B cell (primary cell): ENCODE results near the gene ASTN2. TPM values are rescaled to one million over a fixed set of nuclear protein-coding genes. Genes with fewer than 3 reads are reported as not detected.

Experiments
- ATAC-seq: fragments of 200-7000 bp; cut with Tn5 transposase; one replicate; pipeline ENCODE4 v1.10.0; 2021; ENCODE audit warnings: low read depth, mild to moderate bottlenecking, moderate number of reproducible peaks, moderate library complexity
- CTCF ChIA-PET: fragments of 350-600 bp; sonication (Branson Sonifier 250); formaldehyde crosslinking; loops from one replicate; lab custom pipeline; 2021; ENCODE audit warnings: antibody characterized with exemption, inconsistent platforms; lab: Charles Lee
- POLR2A ChIA-PET: fragments of 350-600 bp; sonication (Branson Sonifier 250); formaldehyde crosslinking; loops from one replicate; lab custom pipeline; 2021; ENCODE audit warnings: antibody characterized with exemption; lab: Charles Lee
- DNase-seq: peaks from one replicate; pipeline ENCODE4 v3.0.0; 2013
- H2AFZ ChIP-seq: 2 replicates; pipeline ENCODE4 v1.6.1; 2012; ENCODE audit warnings: mild to moderate bottlenecking, low read depth, low read length; ENCODE audit not compliant: insufficient read depth, poor library complexity, severe bottlenecking
- H3K27ac ChIP-seq, 2 donors: 1 replicate in 1 of 2; 2 replicates in 1 of 2; pipeline ENCODE4 v1.5.1; 2012 to 2013; ENCODE audit warnings: low read length in 2 of 2, mild to moderate bottlenecking in 2 of 2, moderate library complexity in 1 of 2
- H3K27me3 ChIP-seq, 4 experiments: fragments of 200-600 bp in 1 of 4; sonication (generic) in 1 of 4; replicated peaks in 1 of 4; 1 replicate in 2 of 4; 2 replicates in 2 of 4; pipeline versions ENCODE4 v1.6.1 to v1.7.0; 2013 to 2016; ENCODE audit warnings: low read length in 3 of 4, mild to moderate bottlenecking in 2 of 4, mixed read lengths in 1 of 4, moderate library complexity in 1 of 4; ENCODE audit not compliant: insufficient read depth in 4 of 4, control insufficient read depth in 3 of 4; ENCODE audit errors: control extremely low read depth in 1 of 4
- H3K36me3 ChIP-seq, 2 experiments: replicated peaks in 1 of 2; 1 replicate in 1 of 2; 2 replicates in 1 of 2; pipeline versions ENCODE4 v1.6.1 to v1.7.1; 2013; ENCODE audit warnings: low read length in 1 of 2; ENCODE audit not compliant: insufficient read depth in 2 of 2, control insufficient read depth in 1 of 2; ENCODE audit errors: control extremely low read depth in 1 of 2, extremely low read depth in 1 of 2
- H3K4me1 ChIP-seq, 2 donors: fragments of 200-600 bp in 1 of 2; sonication (generic) in 1 of 2; 1 replicate in 1 of 2; 2 replicates in 1 of 2; pipeline versions ENCODE4 v1.5.1 to v1.6.1; 2013 to 2017; ENCODE audit warnings: low read length in 2 of 2; ENCODE audit not compliant: control insufficient read depth in 2 of 2, insufficient read depth in 2 of 2
- H3K4me2 ChIP-seq: replicated peaks from 2 replicates; pipeline ENCODE3; 2012; ENCODE audit warnings: mild to moderate bottlenecking, low read depth, low read length; ENCODE audit not compliant: poor library complexity, severe bottlenecking
- H3K4me3 ChIP-seq, 5 experiments: fragments of 200-600 bp in 1 of 5; sonication (generic) in 1 of 5; 1 replicate in 3 of 5; 2 replicates in 2 of 5; pipeline versions ENCODE4 v1.5.1 to v1.7.0; 2011 to 2016; ENCODE audit warnings: low read length in 4 of 5, mild to moderate bottlenecking in 4 of 5, low read depth in 2 of 5, control low read depth in 1 of 5, moderate library complexity in 1 of 5; ENCODE audit not compliant: insufficient read depth in 1 of 5; ENCODE audit errors: control extremely low read depth in 1 of 5, extremely low read depth in 1 of 5
- H3K79me2 ChIP-seq: fragments of 200-600 bp; sonication (generic); one replicate; pipeline ENCODE4 v1.6.0; 2016; ENCODE audit warnings: low read length; ENCODE audit not compliant: control insufficient read depth, insufficient read depth
- H3K9ac ChIP-seq: fragments of 200-600 bp; sonication (generic); 2 replicates; pipeline ENCODE4 v1.6.1; 2017; ENCODE audit warnings: mild to moderate bottlenecking, low read length, moderate library complexity
- H3K9me3 ChIP-seq, 3 donors: one replicate each; pipeline versions ENCODE4 v1.6.1 to v1.7.1; 2013; ENCODE audit warnings: low read length in 2 of 3; ENCODE audit not compliant: control insufficient read depth in 2 of 3, insufficient read depth in 1 of 3; ENCODE audit errors: control extremely low read depth in 1 of 3
- H4K20me1 ChIP-seq: 2 replicates; pipeline ENCODE4 v1.6.0; 2012; ENCODE audit warnings: mild to moderate bottlenecking, low read length; ENCODE audit not compliant: insufficient read depth, control insufficient read depth, poor library complexity, severe bottlenecking
- H3K27ac Mint-ChIP-seq: one replicate; pipeline ENCODE4 v1.8.0; 2021; ENCODE audit warnings: mixed read lengths
- H3K27me3 Mint-ChIP-seq: one replicate; pipeline ENCODE4 v1.8.0; 2021; ENCODE audit warnings: mixed read lengths
- H3K4me1 Mint-ChIP-seq: one replicate; pipeline ENCODE4 v1.8.0; 2021; ENCODE audit warnings: mixed read lengths
- H3K4me3 Mint-ChIP-seq: one replicate; pipeline ENCODE4 v1.8.0; 2021; ENCODE audit warnings: mixed read lengths
- H3K9me3 Mint-ChIP-seq: one replicate; pipeline ENCODE4 v1.8.0; 2022; ENCODE audit warnings: mixed read lengths; ENCODE audit not compliant: insufficient read depth
- EZH2 ChIP-seq: IDR thresholded peaks from 2 replicates; pipeline ENCODE4 v1.6.1; 2012; ENCODE audit warnings: borderline replicate concordance, low read depth, mild to moderate bottlenecking, moderate library complexity, low read length; ENCODE audit not compliant: insufficient read depth, poor library complexity, severe bottlenecking
- WGBS: methylation state at CpG from one replicate; pipeline ENCODE4 v1.1.5; 2013; ENCODE audit warnings: missing lambda C conversion rate; ENCODE audit not compliant: insufficient coverage; 5-methylcytosine and 5-hydroxymethylcytosine counted together
- intact Hi-C: fragments of 100-400 bp; cut with micrococcal nuclease; formaldehyde crosslinking; loops from one replicate; pipeline ENCODE4 v1.10.0; 2022
- polyA plus RNA-seq: library from polyadenylated mRNA; depleted of rRNA; stranded (reverse); fragments of >200 nt; gene quantifications from 2 replicates; pipeline ENCODE4 v1.2.3, GENCODE V29; 2012
- total RNA-seq, 2 donors: library from RNA; stranded (reverse); fragments of 120-200 nt in 1 of 2; gene quantifications; 1 replicate in 1 of 2; 2 replicates in 1 of 2; pipeline versions ENCODE4 v1.2.3 to v1.2.4, GENCODE V29; 2013 to 2022
- TF ChIP-seq, protein P1 (sequence below): fragments of 200-600 bp; IDR thresholded peaks from one replicate; pipeline ENCODE4 v1.8.0; 2022; ENCODE audit warnings: antibody characterized with exemption, mild to moderate bottlenecking

ASTN2 gene
- total and polyA plus RNA-seq, 2 donors (not counting 1 experiment from before 2014, with no cell fraction given): 1.2 to 3.6 TPM

DNA sequence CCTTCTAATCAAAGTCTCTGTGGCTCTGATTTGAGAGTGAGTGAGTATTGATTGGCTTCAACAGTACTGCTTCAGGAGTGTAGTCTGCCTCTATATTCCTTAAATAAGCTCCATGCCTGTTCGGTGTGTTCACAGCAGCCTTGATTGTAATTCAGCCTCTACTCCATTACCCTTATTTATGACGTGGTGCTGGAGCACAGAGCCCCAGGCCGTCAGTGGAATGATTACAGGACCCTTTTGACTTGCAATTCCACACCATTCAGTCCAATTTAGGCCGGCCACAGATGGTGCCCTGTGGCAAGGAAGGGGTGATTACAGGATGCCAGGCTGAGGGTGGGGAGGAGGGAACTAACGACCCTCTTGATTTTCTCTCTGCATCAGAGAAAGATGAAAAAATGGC, 110.3 kb downstream of the ASTN2 start:
- DNase-seq: no peak
- no peaks in the 10 kb centered on the region for H3K9me3 ChIP-seq
- no peaks in the 10 kb centered on the region for H3K36me3 ChIP-seq
- H4K20me1 ChIP-seq: no peaks in the 10 kb centered on the region
- ATAC-seq: no peak
- no CpG with 5 or more reads among the region's 5 CpGs for WGBS
- Mint-ChIP-seq H3K4me3 (no peak overlapping the region), H3K27me3 (peaks cover 11% of the 10 kb centered on the region), H3K9me3 (no peaks in the 10 kb centered on the region), H3K4me1 (no peaks in the 10 kb centered on the region), H3K27ac (no peak overlapping the region)
- no peak overlapping the region for H3K9ac ChIP-seq
- intact Hi-C loops: no loop called here
- TF ChIP-seq, protein P1, sequence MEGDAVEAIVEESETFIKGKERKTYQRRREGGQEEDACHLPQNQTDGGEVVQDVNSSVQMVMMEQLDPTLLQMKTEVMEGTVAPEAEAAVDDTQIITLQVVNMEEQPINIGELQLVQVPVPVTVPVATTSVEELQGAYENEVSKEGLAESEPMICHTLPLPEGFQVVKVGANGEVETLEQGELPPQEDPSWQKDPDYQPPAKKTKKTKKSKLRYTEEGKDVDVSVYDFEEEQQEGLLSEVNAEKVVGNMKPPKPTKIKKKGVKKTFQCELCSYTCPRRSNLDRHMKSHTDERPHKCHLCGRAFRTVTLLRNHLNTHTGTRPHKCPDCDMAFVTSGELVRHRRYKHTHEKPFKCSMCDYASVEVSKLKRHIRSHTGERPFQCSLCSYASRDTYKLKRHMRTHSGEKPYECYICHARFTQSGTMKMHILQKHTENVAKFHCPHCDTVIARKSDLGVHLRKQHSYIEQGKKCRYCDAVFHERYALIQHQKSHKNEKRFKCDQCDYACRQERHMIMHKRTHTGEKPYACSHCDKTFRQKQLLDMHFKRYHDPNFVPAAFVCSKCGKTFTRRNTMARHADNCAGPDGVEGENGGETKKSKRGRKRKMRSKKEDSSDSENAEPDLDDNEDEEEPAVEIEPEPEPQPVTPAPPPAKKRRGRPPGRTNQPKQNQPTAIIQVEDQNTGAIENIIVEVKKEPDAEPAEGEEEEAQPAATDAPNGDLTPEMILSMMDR: no peak
- no peak for TF ChIP-seq EZH2
- H3K79me2 ChIP-seq: no peaks in the 10 kb centered on the region
- H3K4me1 ChIP-seq: no peaks in the 10 kb centered on the region
- H3K4me2 ChIP-seq: no peak overlapping the region
- no peak overlapping the region for H2AFZ ChIP-seq
- ChIA-PET CTCF (no interaction called here), POLR2A (no interaction called here)
- H3K4me3 ChIP-seq: no peak overlapping the region
- no peaks in the 10 kb centered on the region for H3K27me3 ChIP-seq
- H3K27ac ChIP-seq: no peak overlapping the region

DNA sequence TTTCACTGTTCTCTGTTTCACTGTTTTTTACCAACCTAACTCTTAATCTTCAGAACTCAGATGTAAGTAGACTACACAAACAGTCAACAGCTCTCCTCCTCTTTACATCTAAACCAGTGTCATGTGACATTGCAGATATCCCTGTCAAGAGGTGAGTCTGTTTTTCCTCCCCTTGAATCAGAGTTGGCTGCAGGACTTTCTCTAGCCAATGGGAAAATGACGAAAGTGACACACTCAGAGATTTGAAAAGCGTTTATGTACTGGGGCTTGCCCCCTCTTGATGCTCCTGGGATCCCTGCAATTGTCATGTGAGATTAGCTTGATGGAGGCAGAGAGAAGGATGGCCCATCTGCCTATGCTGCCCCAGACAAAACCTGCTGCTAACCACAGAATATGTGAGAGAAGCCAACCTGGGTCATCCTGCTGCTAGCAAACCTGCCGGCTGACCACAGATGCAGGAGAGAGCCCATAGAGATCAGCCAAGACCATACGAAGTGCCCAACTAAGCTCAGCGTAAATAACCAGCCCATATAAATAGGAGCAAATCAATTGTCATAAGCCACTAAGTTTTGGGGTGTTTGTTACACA, 111.1 kb downstream of the ASTN2 start:
- CTCF ChIA-PET: no interaction called here
- H3K9me3 Mint-ChIP-seq: no peaks in the 10 kb centered on the region
- no peaks in the 10 kb centered on the region for H3K79me2 ChIP-seq

More for the DNA sequence above, 111.1 kb downstream of the ASTN2 start:
- Histone ChIP-seq H3K27ac (no peak overlapping the region), H3K4me2 (no peak overlapping the region), H3K4me3 (no peak overlapping the region), H3K9me3 (no peaks in the 10 kb centered on the region), H3K9ac (no peak overlapping the region), H3K4me1 (no peaks in the 10 kb centered on the region), H2AFZ (no peak overlapping the region), H4K20me1 (no peaks in the 10 kb centered on the region), H3K36me3 (no peaks in the 10 kb centered on the region), H3K27me3 (no peaks in the 10 kb centered on the region)
- DNase-seq (no peak), ATAC-seq (no peak)
- no peak overlapping the region for H3K4me3 Mint-ChIP-seq
- no peak for TF ChIP-seq EZH2
- TF ChIP-seq, protein P1: no peak
- POLR2A ChIA-PET: no interaction called here
- intact Hi-C loops: no loop called here
- peaks cover 11% of the 10 kb centered on the region for H3K27me3 Mint-ChIP-seq
- no peaks in the 10 kb centered on the region for H3K4me1 Mint-ChIP-seq
- no peak overlapping the region for H3K27ac Mint-ChIP-seq
- 79% methylated on average over 5 of the region's 5 CpGs for WGBS
